Activated CD4-positive, alpha-beta T cell treated with anti-CD3 and anti-CD28 coated beads for 1 hour (primary cell): ENCODE data around the gene TBC1D9B.
"Not testable (repeated sequence)": the region's sequence is repeated elsewhere in the genome, so short reads cannot be mapped to it uniquely, and the experiment has no call there.

Experiments
- DNase-seq: peaks from one replicate; pipeline ENCODE4 v3.0.0-alpha.2; 2020

Gene TBC1D9B

DNA sequence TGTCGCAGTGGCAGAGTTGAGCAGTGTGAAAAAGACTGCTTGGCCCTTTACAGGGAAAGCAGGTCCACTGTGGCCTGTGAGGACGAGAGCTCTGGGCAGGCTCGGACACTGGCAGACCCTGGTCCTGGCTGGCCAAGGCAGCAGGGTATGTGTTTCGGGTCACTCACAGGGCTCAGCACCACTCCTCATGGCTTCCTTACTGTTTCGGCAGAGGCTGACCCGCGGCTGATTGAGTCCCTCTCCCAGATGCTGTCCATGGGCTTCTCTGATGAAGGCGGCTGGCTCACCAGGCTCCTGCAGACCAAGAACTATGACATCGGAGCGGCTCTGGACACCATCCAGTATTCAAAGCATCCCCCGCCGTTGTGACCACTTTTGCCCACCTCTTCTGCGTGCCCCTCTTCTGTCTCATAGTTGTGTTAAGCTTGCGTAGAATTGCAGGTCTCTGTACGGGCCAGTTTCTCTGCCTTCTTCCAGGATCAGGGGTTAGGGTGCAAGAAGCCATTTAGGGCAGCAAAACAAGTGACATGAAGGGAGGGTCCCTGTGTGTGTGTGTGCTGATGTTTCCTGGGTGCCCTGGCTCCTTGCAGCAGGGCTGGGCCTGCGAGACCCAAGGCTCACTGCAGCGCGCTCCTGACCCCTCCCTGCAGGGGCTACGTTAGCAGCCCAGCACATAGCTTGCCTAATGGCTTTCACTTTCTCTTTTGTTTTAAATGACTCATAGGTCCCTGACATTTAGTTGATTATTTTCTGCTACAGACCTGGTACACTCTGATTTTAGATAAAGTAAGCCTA, 71.3 kb downstream of the TBC1D9B start:
- peak; percentile 45 for DNase-seq

DNA sequence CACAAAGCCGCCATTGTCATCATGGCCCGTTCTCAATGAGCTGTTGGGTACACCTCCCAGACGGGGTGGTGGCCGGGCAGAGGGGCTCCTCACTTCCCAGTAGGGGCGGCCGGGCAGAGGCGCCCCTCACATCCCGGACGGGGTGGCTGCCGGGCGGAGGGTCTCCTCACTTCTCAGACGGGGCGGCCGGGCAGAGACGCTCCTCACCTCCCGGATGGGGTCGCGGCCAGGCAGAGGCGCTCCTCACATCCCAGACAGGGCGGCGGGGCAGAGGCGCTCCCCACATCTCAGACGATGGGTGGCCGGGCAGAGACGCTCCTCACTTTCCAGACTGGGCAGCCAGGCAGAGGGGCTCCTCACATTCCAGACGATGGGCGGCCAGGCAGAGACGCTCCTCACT, 72.8 kb downstream of the TBC1D9B start:
- DNase-seq, result not testable (repeated sequence)

DNA sequence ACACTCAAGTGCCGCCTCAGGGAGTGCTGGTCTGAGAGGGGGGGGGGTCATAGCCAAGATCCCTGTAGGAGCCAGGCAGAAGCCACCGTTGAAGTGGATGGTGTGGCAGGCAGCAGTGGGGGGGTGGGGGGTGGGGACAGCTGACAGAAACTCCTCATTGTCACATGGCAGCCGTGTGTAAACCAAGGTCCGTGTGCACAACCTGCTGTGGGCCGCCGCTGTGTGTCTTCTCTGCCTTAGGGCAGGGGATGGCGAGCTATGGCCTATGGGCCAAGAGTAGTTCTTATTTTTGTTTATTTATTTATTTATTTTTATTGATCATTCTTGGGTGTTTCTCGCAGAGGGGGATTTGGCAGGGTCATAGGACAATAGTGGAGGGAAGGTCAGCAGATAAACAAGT, 73.6 kb downstream of the TBC1D9B start:
- DNase-seq, result no peak

DNA sequence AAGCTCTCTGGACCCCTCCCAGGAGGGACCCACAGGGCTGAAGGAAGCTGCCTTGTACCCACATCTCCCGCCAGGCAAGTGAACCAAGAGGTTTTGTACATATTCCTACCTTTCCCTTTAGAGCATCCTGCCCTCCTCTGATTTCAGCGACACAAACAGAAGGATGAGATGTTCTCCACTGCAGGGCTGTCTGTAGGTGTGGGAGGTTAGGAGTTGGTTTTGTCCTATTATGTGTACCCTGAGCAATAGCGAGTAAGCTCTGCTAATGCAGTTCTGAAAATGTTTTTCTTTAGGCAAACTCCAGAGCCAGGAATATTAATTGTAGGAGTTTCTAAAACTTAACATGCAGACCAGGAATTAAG, 74.0 kb downstream of the TBC1D9B start:
- DNase-seq, result no peak

DNA sequence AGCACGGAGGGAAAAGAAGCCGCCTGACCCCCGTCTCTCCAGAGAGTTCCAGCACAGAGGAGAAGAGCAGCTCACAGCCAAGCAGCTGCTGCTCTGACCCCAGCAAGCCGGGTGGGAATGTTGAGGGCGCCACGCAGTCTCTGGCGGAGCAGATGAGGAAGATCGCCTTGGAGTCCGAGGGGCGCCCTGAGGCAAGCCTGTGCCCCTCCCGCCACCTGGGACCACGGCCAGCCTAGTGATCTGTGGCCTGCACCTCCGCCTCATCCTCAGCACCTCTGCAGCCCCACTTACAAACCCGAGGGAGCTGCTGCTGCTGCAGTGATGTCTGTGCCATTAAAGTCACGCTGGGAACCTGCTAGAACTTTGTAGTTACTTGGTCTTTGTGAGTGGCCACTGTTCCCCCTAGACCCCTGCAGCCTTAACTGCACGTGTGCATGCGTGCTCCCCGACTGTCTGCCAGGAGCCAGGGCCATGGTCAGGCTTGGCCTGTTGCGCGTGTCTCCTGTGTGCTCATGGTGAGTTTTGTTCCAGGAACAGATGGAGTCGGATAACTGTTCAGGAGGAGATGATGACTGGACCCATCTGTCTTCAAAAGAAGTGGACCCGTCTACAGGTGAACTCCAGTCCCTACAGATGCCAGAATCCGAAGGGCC, 74.5 kb downstream of the TBC1D9B start:
- DNase-seq, result no peak

DNA sequence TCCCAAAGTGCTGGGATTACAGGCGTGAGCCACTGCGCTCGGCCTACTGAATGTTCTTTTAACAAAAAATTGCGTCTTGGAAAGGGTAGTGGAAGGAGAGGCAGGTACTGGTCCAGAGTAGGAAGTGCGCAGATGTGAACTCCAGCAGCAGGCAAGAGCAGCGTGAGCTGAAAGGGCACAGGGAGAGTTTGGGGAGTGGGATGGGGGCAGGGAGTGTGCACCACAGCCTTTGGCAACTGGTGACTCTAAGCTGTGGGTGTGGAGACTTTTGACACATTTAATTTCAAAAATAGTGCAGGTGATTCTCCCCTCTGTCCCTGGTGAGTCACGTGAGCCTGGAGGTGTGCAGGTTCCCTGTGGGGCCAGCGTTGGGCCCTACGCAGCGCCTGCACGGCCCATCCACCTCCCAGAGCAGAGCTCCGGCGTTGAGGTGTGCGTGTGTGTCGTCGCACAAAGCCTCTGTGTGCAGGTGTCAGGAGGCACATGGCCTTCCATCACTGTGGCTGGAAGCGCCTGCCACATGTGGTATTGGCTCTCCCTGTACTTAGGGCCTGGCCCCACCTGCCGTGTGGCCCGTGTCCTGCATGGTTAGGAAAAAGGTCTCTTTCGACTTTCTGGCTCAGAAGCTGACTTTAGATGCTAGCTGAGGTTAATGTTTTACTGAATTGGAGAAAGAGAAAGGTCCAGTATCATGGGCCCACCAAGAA, 75.5 kb downstream of the TBC1D9B start:
- no peak for DNase-seq

DNA sequence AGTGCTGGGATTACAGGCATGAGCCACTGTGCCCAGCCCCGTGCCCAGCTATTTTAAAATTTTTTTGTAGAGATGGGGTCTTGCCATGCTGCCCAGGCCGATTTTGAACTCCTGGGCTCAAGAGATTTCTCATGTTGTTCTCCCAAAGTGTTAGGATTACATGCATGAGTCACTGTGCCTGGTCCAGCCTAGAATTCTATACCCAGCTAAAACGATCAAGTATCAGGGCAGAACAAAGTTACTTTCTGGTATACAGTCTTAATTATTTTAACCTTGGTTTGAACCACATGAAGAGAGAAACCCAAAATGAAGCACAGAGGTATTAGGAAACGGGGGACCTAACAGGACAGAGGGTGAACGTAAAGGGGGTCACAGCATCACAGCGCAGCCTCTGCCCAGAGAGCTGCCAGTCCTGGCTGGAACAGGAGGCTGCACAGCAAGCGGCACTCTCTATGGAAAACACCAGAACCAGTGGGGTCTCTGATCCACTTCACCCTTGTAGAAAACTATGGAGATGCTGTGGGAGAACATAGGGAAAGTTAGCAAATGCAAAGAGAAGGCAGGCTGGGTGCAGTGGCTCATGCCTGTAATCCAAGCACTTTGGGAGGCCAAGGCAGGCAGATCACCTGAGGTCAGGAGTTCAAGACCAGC, 76.8 kb downstream of the TBC1D9B start:
- DNase-seq, result no peak

DNA sequence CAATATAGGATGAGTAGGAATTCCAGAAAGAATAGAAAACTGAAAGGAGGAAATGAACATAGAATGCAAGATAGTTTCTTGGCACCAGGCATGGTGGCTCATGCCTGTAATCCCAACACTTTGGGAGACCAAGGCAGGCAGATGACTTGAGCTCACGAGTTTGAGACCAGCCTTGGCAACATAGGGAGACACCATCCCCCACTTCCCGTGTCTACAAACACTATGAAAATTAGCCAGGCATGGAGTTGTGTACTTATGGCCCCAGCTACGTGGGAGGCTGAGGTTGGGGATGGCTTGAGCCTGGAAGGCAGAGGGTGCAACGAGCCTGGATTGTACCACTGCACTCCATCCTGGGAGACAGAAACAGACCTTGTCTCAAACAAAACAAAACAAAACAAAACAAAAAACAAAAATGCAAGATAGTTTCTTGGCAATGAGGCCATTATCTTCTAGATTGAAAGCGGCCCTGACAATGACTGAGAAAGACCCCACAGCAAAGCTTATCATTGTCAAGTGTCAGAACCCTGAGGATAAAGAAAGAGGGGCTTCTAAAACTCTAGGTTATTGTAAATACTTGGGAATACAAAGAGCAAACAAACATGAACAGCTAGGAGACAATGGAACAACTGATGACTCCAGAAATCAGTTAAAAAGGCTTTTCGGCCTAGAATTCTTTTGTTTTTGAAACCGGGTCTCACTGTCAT, 77.8 kb downstream of the TBC1D9B start:
- DNase-seq, result no peak

DNA sequence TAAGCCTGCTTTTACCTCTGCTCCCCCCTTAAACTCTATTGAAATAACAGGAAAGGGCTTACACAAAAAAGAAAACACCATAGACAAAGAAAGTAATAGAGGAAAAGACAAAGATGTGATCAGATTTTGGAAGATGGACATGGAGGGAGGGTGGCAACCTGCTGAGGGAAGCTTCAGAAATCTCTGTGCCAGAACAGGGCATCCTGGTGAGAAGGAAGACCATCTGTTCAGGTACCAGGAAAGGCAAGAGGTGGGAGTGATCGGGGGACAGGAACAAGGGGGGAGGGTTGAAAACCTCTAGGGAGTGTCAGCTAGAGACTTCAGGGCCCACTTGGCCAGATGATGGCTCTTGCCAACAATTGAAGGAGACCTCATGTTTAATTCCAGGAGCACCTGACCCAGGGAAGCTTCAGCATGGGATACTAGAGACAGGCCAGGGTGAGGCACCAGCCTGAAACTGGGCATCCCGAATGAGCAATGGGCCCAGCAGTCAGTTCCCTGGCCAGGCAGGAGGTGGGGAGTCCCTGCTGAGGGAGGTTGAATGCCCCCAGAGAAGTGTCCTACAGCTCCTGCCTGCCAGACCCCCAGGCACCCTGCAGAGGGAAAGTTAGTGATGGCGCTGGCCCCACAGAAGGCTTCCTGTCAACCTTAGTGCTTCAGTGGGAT, 78.8 kb downstream of the TBC1D9B start:
- no peak for DNase-seq

DNA sequence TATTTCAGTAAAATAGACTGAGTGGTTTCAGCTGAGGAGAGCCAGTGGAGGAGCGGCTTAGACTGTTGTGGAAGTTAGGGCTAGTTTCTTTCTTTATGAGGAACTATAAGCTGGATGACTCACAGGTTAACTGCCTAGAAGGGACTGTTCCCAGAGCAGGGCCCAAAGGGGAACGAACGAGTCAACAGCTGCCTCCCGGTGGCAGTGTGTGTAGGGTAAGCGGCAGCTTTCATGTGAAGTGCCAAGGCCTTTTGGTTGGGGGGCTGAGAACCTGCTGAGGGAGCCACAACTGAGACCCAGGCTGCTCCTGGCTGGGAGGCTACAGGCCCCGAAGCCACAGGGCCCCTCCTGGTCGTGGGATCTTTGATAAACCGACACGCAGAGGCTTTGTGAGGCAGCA, 80.0 kb downstream of the TBC1D9B start:
- no peak for DNase-seq

DNA sequence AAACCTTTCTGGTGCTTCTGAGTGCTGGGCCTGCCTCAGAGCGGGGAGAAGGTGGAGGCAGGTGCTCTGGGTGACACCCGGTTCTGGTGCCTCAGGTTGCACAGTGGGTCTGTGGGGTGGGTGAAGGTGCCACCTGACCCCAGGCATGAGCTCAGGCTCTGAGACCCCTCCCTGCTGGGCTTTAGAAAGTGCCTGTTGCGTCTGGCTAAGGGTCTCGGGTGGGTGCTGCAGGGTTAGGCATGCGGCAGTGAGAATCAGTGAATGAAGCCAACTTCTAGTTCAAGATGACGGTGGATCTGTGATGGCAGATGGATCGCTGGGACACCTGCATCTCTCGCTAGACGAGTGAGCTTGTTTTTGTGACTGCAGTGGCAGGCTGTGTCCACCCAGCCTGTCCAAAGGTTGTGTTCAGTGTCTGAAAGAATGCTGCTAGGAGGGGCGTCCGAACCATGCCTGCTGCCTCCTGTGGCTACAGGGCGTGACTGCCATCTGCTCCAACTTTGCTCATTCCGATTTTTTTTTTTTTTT, 82.0 kb downstream of the TBC1D9B start:
- no peak for DNase-seq

DNA sequence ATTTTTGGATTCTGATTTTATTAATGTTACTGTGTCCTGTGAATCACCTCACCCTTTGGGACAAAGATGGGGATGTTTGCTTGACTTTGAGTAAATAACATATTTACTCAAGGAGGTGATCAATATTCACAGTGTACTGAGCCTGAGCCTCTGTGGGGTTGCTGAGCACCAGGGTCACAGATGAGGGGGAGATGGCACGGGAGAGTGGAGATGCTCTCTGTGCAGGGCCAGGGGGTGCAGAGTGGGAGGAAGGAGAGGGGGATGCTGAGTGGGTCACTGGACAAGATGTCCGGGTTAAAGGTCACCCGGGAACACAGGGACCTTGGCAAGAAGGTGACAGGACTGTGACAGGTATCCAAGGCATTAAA, 83.0 kb downstream of the TBC1D9B start:
- no peak for DNase-seq

DNA sequence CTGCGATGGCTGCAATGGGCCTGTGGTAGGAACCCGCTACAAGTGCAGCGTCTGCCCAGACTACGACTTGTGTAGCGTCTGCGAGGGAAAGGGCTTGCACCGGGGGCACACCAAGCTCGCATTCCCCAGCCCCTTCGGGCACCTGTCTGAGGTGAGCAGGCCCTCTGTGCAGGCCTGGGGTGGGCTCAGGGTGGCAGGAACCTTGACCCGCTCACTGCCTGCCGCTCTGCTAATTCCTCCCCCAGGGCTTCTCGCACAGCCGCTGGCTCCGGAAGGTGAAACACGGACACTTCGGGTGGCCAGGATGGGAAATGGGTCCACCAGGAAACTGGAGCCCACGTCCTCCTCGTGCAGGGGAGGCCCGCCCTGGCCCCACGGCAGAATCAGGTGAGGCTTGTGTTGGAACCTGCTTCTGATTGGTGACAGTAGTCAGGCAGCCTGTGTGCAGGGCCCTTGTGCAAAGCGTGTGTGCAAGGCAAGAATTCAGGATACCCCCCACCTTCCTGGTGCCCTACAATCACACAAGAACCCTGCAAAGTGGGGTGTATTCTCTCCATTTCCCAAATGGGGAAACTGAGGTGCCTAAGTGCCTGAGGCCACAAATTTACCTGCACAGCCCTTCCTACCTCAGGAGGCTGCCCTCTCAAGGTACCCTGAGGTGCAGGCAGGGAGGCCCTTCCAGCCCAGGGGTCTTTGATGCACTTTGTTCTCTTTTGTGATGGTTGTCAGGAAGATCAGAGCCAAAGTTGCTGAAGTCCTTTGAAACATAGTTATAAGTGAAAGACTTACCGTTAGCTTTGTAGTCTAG, 83.6 kb downstream of the TBC1D9B start:
- no peak for DNase-seq

DNA sequence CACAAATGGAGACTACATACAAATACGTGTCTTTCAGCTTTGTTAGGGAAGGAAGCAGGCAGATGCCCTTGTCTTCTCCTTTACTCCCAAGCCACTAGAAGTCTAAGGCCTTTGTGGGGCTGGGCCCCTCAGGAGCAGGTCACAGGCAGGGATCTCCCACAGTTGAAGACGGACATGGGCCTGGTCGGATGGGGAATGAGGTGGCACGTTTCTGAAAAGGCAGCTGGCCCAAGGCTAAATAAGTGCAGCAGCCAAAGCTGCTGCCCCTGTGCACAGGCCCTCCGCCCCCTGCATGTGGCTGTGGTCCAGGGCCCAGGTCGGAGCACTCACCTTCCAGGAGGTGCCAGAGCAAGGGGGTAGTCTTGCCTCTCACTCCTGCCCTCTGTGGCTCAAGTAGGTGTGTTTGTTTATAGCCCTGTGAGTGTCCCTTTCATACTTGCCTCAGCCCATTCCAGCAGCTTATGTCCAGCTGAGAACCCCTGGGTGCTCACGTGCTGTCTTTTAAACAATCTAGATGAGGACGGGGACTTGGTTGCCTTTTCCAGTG, 85.2 kb downstream of the TBC1D9B start:
- no peak for DNase-seq

DNA sequence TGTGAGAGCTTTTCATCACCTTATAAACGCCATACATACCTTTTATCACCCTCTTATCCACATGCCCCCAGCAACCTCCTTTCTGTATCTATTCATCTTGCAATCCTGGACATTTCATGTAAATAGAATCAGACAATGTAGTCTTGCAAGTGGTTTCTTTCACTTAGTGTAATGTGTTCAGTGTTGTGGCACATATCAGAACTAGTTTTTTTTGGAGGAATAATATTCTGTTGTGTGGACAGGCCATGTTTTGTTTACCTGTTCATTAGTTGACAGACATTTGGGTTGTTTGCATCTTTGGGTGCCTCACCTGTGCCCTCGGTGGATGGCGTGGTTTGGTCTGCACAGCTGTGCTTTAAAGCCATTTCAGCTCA, 85.7 kb downstream of the TBC1D9B start:
- no peak for DNase-seq

DNA sequence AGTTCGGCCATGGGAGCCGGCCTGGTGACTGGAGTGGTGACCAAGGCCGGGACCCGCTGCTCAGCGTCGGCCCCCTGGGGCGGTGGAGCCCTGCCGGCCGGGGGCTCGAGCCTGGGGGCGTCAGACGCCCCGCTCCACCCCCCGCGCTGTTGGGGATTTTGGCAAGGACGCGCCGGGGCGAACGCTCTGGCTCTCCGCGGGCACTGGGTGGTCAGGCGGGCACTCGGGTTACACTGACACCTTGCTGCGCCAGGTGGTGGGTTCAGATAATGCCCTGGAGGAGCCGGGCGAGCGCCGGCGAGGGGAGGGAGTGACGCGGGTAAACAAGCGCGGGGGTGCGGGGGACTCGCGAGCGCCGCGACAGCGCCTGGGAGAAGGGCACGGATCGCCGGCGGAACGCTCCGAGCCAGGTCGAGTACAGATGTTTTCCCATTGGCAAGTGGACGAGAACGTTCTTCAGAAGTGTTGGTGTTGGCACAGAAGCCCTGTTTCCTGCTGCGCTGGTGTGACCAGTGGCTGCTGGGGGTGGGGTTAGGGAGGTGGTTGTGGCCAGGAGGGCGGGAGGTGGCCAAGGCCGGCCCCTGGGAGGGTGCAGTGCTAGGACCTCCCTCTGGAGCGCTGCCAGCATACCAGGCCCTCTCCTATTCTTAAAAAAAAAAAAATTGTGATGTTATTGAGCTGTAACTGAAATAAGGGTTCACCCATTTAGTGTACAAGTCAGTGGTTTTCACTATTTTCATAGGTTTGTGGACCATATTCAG, 86.2 kb downstream of the TBC1D9B start:
- peak; percentile 71 for DNase-seq

DNA sequence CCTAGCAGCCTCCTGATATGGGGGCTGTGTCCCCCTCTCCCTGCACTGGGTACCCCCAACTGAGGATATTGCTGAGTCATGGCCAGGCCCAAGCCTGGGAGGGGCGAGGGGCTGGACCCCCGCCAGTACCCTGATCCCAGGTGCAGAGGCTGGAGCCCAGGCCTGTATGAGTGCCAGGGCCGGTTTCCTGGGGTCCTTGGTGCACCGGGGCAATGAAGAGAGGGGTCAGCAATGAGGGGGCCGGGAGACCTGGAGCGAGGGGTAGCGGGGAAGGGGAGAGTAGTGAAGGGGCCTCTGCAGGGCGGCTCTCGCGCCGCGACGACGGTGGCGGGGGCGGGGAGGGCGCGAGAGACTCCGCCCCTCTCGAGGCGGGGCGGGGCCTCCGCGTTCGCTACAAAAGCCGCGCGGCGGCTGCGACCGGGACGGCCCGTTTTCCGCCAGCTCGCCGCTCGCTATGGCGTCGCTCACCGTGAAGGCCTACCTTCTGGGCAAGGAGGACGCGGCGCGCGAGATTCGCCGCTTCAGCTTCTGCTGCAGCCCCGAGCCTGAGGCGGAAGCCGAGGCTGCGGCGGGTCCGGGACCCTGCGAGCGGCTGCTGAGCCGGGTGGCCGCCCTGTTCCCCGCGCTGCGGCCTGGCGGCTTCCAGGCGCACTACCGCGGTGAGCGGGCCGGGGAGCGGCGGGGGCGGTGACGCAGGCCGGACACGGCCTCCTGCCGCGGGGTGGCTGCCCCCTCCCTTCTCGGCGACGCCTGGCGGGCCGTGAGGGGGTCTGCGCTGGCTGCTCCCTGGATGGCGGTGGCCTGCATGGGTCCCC, 87.0 kb downstream of the TBC1D9B start, which contains the start of gene SQSTM1:
Gene SQSTM1 (plus strand): TSS at position 423 of the 815 bp plus-strand sequence. CDS start 32 bp downstream, at position 455.
- peak; percentile 76 for DNase-seq

DNA sequence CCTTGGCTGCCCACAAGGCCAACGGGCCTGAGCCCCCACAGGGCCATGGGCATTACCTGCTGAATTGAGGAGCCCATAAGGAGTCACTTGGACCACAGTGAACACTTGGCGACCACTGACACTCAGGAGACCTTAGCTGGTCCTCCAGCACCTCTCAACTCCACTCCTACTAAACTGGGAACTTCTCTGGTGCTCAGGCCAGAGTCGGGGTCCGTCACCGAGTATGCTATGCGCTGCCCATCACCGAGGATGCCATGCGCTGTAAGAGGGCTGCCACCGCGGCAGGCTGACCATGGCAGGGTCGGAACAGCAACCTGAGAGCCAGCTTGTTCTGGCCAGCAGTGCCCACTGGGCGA, 87.6 kb downstream of the TBC1D9B start:
- DNase-seq, result no peak
